ENCODE data around the gene CD200R1L.

DNA sequence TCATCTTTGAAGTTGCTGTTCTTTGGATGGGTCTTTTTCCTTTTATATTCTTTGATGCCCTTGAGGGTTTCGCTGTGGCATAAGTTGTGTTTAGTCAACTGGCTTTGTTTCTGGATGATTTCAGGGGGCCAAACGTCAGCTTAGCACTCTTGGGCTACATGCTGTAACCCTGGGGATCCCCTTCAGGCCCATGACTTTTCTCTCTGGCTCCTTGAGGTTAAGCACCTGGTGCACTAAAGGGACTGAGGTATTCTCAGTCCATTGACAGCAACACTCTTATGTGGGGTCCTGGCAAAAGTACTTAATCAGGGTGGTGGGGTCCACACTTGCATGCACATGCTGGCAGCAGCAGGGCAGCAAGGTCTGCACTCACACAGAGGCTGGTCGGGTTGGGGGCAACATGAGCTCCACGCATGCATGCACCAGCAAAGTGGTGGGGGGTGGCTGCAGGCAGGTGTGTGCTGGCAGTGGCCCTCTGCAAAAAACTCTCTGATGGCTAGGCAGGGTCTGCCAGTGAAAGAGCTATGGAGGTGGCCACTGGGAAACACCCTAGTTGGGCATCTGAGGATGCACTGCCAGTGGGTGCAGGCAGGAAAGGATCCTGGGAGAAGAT is 38.1 kb upstream of the CD200R1L start:
- no peak for TF ChIP-seq ZFP3 (tag by site-specific recombination; IDR thresholded peaks at IDR 0.05; ENCODE audit: low read depth)
- TF ChIP-seq, protein P1, sequence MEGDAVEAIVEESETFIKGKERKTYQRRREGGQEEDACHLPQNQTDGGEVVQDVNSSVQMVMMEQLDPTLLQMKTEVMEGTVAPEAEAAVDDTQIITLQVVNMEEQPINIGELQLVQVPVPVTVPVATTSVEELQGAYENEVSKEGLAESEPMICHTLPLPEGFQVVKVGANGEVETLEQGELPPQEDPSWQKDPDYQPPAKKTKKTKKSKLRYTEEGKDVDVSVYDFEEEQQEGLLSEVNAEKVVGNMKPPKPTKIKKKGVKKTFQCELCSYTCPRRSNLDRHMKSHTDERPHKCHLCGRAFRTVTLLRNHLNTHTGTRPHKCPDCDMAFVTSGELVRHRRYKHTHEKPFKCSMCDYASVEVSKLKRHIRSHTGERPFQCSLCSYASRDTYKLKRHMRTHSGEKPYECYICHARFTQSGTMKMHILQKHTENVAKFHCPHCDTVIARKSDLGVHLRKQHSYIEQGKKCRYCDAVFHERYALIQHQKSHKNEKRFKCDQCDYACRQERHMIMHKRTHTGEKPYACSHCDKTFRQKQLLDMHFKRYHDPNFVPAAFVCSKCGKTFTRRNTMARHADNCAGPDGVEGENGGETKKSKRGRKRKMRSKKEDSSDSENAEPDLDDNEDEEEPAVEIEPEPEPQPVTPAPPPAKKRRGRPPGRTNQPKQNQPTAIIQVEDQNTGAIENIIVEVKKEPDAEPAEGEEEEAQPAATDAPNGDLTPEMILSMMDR (tag by site-specific recombination; IDR thresholded peaks at IDR 0.05): no peak
- TF ChIP-seq ZEB2 (tag by site-specific recombination; IDR thresholded peaks at IDR 0.05): no peak
- TF ChIP-seq ZNF76 (tag by site-specific recombination; IDR thresholded peaks at IDR 0.05; ENCODE audit: borderline replicate concordance, low read depth): no peak
- no peak for TF ChIP-seq KLF8 (tag by site-specific recombination; IDR thresholded peaks at IDR 0.05)
- TF ChIP-seq, protein P2, sequence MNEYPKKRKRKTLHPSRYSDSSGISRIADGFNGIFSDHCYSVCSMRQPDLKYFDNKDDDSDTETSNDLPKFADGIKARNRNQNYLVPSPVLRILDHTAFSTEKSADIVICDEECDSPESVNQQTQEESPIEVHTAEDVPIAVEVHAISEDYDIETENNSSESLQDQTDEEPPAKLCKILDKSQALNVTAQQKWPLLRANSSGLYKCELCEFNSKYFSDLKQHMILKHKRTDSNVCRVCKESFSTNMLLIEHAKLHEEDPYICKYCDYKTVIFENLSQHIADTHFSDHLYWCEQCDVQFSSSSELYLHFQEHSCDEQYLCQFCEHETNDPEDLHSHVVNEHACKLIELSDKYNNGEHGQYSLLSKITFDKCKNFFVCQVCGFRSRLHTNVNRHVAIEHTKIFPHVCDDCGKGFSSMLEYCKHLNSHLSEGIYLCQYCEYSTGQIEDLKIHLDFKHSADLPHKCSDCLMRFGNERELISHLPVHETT (tag by site-specific recombination; IDR thresholded peaks at IDR 0.05): no peak
